Globus pallidus (tissue), 1 donor: ENCODE results near the gene NIN.

Experiments
- DNase-seq: peaks from one replicate; pipeline ENCODE4 v3.0.0-alpha.2; 2015; ENCODE audit warnings: low spot score

NIN gene, protein sequence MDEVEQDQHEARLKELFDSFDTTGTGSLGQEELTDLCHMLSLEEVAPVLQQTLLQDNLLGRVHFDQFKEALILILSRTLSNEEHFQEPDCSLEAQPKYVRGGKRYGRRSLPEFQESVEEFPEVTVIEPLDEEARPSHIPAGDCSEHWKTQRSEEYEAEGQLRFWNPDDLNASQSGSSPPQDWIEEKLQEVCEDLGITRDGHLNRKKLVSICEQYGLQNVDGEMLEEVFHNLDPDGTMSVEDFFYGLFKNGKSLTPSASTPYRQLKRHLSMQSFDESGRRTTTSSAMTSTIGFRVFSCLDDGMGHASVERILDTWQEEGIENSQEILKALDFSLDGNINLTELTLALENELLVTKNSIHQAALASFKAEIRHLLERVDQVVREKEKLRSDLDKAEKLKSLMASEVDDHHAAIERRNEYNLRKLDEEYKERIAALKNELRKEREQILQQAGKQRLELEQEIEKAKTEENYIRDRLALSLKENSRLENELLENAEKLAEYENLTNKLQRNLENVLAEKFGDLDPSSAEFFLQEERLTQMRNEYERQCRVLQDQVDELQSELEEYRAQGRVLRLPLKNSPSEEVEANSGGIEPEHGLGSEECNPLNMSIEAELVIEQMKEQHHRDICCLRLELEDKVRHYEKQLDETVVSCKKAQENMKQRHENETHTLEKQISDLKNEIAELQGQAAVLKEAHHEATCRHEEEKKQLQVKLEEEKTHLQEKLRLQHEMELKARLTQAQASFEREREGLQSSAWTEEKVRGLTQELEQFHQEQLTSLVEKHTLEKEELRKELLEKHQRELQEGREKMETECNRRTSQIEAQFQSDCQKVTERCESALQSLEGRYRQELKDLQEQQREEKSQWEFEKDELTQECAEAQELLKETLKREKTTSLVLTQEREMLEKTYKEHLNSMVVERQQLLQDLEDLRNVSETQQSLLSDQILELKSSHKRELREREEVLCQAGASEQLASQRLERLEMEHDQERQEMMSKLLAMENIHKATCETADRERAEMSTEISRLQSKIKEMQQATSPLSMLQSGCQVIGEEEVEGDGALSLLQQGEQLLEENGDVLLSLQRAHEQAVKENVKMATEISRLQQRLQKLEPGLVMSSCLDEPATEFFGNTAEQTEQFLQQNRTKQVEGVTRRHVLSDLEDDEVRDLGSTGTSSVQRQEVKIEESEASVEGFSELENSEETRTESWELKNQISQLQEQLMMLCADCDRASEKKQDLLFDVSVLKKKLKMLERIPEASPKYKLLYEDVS (N-terminal part only)

DNA sequence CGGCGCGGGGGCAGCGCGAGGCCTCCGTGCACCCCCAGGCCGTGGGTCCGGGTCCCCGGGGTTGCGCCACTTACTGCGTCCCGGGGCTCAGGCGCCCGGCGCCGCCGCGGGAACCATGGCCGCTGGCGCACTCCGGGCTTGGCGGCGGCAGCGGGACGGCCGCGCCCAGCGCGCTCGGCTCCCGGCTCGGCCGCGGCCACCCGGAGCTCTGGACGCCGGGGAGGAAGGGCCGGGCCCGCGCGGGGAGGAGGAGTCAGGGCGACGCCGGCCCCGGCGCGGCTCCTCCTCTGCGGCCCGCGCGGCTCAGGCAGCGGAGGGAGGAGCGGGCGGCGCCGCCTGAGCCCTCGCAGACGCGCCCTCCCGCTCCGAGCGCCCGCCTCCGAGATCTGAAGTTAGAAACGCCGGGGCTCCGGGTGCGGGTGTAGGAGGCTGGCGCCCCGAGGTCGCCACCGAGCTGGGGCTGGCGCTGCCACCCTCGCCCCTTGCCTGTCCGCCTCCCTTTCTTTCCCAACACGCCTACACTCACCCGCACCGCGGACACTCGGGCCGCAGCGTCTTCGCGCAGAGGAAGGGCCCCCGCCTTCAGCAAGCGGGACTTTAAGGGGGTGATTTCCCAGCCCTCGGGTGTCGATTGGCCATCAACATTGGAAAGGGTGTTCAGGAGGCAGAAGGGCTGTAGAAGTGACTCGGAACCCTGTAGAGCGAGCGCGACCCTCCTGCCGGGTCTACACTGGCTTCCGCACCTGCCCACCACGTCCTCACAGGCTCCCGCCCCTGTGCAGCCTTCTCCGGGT lies at the start of gene NIN:
Gene NIN, minus strand, starts transcription at position 231 of the 794 bp plus-strand sequence. CDS start 9,106 bp downstream, outside the sequence.
- DNase-seq = peak; percentile 79

DNA sequence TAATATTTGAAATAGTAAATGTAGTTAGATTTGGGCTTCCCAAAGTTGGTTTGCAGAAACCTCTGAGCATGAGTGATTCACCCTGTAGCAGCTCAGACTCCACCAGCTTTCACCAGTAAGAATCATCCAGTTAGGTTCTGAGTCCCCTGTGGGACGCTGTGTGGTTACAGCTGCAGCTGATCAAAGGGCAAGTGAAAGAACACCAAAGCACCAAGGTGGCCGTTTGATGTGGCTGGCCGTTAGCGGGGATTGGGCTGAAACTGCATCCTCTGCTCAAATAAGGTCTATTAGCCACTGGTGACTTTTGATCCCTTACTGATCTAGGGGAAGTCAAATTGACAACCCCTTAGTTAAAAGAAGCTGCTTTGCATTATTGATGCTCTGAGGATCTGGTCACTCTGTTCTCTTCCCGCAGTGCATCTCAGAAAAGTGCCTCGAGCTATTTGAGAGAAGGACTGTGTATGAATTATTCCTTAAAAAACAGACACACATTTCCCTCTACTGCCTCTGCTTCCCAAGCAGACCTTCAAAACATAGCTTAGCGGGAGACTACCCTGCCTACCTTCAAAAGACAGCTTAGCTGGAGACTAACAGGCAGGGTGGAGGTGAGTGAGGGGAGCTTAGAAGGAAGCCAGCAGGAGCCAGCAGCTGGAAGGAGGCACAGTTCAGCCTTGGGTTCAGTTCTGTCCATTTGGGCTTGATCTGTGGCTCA lies 44.6 kb upstream of the NIN start:
- no peak for DNase-seq

DNA sequence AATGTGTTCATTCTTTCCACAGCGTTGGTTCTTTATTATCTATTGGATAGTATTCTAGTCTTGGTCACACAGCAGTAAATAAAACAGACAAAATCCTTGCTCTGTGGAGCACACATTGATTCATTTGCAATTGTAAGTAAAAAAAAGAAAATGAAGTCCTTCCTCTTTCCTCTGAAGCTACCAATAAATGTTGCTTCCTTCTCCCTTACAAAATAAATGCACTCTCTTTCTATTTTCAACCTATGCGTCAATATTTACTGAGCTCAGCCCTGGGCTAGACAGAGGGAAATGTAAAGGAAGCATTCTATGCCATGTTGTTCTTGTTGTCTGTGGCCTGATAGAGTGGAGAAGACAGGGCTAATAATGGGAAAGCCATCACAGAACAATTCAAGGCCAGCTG lies 43.8 kb upstream of the NIN start:
- no peak for DNase-seq

DNA sequence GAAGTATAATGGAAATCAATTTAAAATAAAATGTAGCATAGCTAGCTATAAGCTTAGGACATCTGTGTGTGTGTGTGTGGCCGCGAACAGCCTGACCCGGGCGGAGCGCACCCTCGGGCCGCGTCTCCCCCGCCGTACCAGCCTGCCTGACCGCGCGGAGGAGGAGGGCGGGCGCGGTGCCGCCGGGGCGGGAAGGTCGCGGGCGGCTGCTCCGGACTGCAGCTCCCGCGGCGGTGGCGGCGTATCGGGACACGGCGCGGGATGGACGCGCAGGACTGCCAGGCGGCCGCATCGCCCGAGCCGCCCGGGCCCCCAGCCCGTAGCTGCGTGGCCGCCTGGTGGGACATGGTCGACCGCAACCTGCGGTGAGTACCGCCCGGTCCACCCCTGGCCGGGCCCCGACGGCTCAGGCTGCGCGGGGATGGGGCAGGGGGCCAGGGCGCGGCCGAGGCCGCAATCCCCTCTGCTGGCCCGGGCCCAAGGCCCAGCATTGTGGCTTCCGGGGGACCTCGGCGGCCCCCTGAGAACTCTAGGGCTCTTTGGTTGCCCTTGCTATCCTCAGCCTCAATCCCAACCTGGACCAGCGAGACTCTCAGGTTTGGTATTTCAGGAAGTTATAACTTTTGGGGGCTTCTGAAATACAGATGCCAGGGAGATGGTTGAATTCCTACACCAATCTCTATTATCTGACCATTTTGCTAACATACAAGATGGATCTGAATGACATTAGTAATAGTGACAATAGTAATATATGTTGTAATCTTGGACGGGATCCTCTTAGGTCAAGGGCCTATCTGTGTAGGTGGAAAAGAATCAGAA lies 41.2 kb upstream of the NIN start, which contains the start of gene ABHD12B:
Gene ABHD12B, plus strand, starts transcription at position 140 of the 819 bp plus-strand sequence. Its CDS starts 122 bp downstream, at position 262.
- DNase-seq = no peak

DNA sequence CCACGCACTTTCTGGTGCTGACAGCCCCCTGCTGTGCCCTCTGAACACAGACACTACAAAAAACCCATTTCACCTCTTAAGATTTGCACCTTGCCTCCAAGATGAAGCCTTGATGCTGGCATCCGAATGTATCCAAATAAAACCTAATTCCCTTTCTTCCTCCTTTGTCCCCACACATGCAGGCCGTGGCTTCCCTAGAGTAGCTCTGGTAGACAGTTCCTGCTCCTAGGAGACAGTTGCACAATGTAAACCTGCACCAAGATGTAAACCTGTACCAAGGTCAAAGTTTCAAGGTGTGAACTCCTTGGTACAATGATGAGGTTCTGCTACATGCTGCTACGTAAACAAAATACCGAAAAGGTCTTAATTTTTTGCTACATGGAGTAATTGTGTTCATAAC lies 40.3 kb upstream of the NIN start:
- no peak for DNase-seq

DNA sequence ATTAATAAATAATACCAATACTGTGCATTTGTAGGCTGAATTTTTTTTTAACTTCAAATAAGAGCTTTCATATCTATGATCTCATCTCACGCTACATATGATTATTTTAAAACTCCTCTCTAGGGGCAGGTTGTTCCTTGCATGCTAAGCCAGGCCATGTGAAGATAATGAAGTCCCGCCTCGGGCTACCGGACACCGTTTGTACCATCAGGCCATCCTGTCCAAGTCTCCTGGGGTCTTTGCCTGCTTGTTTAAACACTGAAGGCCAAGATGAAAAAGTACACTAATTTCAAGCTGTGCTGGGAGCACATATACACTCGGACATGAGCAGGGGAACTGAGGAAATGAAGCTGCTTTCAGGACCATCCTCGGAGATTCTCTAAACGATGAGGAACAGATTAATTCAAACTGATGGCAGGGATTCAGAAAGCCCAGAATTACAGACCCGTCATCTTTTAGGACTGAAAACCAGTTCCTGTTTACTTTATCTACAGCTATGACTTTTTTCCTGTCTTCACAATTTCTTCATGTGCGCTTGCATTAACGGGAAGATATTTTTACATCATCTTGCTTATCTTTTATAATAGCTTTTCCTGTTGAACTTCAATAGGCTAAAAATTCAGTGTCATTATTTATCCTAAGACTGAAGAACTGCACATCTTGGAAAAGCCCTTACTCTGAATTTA lies 34.6 kb upstream of the NIN start:
- DNase-seq = no peak

DNA sequence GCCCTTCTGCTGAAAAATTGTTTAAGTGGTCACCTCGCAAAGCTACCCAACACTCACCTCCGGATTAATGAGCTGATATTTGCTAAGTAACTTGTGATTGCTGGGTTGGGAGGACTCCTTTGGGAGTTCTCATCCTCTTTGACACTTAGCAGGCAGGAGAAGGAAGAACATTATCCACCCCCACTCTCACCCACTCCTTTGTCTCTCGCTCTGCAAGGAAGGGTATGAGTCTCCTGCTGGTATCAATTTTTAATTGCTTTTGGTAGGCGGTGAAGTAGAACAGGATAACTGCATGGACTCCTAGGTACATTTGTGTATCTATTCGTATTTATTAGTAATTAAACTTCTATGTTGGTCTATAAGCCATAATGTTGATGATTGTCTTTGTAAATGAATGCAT lies 34.0 kb upstream of the NIN start:
- DNase-seq = no peak

DNA sequence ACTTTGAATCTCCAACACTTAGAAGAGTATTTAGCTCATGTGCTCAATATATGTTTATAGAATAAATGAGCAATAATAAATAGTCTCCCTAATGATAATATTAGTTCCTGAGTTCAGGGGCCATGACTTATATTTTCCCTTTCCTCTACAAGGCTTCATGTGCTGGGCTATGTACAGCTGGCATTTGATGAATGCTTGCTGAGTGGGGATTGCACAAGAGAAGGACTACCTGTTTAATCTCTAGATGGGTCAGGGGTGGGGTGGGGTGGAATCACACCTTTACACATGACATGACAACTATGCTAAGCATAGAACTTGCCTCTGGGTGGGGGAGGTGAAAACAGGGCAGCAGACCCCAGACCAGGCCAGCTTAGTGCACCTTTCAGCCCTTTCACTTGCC lies 33.3 kb upstream of the NIN start:
- no peak for DNase-seq

DNA sequence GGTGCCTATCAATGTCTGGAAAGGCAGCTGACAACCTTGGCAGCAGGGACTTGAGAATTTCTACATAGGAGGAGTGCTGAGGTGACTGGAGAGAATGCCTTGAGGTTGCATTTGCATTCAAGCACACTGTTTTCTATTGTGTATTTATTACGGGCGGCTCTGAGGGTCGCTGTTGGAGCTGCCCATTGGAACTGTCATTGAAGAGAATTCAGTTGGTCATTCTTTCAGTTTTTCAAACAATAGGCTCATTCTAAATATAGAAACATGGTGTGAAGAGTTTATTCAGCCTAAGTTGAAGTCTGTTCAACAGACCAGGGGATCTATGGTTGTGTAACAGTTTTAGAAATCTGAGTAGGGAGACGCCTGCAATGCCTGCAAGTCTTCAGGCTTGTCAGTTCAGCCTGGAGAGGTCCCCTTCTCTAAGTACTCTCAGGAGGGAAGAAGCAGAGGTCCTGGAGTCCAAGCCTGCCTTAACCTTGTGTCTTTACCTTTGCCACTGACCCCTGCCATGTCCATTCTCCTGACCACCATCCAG lies 31.1 kb upstream of the NIN start:
- DNase-seq = peak; percentile 26

DNA sequence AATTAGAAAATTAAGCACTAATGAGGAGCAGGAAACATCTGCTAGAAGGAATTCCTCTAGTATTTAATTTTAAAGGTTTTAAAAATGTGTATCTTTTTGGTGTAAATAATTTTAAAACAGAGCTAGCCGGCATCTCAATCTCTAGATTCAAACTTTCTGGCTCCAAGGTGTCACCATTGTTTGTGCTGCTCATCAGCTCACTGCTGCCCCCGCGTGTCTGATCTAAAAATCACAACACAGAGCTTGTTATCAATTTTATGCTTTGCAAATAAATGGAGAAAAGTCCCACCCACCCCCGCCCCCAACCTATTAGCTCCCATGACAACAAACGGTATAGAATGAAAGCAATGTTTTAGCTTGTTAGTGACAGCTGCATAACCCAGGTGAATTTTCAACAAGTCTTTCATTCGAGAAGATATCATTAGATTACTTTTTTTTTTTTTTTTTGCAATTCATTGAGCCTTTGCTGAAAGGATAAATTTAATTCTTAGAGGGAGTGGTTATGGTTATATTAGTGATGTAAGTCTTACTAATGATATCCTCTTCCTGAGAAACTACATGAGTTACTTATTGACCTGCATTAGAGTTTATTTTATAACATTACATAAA lies 29.6 kb upstream of the NIN start:
- peak; percentile 83 for DNase-seq

DNA sequence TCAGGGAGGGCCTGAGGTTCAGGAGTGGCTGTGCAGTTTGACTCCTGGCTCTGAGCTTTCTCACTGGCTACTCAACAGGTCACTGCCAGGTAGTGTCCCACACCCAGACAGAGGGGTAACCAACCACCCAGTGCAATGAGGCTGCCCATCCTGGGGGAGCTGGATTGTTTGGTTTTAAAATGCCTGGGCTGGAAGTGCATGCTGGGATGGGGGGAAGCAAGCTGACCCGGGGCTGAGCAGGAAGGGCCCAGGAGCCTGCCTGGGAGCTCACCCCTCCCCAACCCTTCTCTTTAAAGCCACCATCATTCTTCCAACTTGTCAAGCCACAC lies 28.3 kb upstream of the NIN start:
- DNase-seq = no peak

DNA sequence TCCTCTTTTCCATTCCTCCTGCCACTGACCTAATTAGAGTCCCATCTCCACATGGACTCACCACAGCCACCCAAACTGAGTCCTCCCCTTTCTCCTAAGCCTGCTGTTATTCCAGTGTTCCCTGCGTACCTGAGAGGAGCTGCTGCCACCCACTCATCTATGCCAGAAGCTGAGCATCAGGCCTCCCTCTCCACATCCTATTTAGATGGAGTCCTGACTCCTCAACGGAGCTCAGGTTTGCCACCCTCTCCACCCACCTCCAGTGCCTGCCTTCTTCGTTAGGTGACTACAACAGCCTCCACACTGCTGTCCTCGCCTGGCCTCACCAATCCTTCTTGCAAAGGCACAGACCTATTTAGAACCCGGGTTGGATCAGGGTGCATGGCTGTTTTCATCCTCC lies 25.7 kb upstream of the NIN start:
- no peak for DNase-seq

DNA sequence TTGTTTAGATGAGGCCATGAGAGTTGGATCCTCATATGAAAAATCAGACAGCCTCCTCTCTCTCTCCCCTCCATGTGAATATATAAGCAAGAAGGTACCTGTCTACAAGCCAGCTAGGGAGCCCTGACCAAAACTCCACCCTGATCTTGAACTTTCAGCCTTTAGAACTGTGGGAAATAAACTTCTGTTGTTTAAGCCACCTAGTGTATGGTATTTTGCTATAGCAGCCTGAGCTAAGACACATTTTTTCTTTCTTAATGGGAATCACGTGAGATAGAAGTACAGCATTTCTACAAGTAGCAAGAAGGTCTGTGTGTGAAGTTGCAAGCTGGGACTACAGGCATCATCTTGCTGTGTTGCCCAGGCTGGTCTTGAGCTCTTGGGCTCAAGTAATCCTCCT lies 24.6 kb upstream of the NIN start:
- no peak for DNase-seq

DNA sequence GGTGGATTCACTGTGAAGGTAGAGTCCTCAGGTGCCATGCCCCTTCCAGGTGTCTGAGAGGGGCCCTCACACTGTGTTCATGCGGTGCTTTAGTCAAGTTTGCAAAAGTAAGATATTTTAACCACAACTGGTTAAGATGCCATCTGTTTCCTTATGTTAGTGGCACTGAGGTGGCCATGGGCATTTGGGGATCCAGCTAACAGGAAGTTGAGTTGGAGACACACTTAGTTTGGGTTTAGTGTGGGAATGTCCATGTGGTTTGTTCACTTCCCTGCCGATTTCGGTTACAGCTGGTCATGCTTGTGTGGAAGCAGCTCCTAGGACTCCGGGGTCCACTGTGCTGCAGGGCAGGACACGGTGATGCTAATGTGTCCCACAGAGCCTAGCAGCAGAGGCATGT lies 23.6 kb upstream of the NIN start:
- DNase-seq = no peak

DNA sequence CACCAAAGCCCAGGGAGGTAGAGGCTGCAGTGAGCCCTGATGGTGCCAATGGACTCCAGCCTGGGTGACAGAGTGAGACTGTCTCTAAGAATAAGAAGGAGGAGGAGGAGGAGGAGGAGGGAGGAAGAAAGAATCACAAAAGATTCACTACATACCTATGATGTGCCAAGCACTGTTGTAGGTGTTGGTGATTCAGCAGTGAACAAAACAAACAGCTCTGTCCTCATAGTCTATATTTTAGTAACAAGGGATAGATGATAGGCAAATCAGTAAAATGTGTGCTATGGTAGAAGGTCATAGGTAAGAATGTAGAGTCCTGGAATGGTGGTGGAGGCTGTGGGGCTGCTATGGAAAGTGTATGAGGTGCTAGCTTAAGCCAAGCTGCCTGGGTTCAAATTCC lies 22.9 kb upstream of the NIN start:
- no peak for DNase-seq

DNA sequence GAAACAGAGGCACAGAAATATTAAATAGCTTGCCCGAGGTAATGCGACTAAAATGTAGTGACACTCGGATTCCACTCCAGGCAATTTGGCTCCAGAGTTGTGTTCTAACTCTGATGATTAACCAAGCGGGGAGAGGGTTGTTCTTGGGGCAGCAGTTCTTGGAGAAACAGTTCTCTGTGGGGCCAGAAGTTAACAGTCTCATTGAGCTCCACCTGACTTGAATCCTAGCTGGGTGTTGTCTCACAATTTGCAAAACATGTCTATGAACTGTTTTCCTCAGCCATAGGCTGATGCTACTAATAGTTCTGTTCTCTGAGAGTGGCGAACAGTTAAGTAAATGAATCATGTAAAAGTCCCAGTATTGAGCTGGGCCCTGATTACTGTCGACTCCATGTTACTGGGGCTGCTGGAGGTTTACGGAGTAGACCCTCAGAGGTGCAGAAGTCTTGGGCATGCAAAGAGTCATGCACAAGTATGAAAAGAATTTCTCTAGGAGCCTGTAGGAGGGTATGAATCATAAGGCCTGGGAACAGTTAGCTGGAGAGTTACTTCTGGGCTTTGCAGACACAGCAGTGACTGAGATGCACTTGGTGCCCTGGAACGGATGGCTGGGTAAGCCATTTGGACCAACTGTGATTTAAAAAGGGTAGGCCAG lies 15.4 kb upstream of the NIN start:
- DNase-seq = no peak

DNA sequence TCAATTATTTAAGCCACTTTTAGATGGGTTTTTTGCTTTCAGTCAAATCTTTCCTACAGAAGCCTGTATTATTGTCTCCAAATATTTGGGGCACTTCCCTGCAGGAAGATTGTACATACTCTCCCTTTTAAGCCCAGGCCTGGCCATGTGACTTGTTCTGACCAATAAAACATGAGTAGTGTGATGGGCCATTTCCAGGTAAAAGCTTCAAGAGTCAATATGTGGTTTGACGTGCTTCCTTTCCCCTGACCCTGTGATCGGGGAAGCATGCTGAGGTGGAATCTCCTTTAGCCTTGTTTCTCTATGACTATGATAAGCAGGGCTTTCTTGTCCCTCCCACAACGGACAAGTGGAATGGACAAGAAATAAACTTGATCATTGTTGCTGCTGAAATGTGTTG lies 14.2 kb upstream of the NIN start:
- DNase-seq = no peak

DNA sequence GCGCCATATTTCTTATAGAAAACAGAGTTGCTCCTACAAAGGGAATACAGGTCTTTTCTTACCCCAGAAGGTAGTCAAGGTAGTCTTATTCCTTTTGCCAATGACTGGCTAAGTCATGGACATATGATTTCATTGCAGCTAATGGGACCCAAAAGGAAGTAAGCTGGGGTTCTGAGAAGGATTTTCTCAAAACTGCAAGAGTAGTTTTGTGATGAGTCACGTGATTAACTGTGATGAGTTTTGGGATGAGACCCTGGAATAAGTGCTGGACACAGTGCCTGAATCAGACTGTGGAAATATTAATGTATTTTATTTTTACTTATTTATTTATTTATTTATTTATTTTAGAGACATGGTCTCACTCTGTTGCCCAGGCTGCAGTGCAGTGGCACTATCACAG lies 13.4 kb upstream of the NIN start:
- no peak for DNase-seq
